Right lobe of liver (tissue), 4 donors: ENCODE measurements around the gene MUSK.

Experiments
- POLR2A ChIP-seq: fragments of 450-650 bp; IDR thresholded peaks from one replicate; pipeline ENCODE4 v1.6.1; 2017; ENCODE audit warnings: antibody characterized with exemption, mild to moderate bottlenecking
- TF ChIP-seq, protein P1 (sequence below), 4 donors: fragments of 200-600 bp in 3 of 4; fragments of 450-650 bp in 1 of 4; IDR thresholded peaks; one replicate each; pipeline versions ENCODE4 v1.5.1 to v1.8.0; 2016 to 2022; ENCODE audit warnings: antibody characterized with exemption in 4 of 4, mild to moderate bottlenecking in 2 of 4
- donor health status: DM: no; HTN: no; CAD: no.
- donor health status: DM: no; HTN: no; CAD: no.
- donor health status: DM: no; HTN: yes; CAD: no.

DNA sequence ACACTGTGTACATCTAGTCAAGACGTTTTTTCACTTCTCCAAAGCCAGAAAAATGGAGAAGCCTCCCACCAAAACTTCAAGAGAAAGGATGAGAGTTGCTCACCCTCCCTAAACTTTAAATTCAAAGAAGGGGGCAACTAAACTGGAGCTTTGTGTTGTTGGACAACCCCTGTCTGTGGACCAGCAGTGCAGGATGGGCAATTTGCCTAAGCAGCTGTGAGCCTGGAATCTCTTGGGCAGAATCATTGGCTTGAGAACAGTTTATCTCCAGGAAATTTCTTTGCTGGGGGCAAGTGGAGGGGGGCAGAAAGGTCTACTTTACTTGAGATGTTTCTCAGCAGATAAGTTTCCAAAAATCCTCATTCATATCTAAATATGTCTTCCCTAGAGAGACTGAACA lies 151.8 kb downstream of the MUSK start:
- TF ChIP-seq, protein P1, sequence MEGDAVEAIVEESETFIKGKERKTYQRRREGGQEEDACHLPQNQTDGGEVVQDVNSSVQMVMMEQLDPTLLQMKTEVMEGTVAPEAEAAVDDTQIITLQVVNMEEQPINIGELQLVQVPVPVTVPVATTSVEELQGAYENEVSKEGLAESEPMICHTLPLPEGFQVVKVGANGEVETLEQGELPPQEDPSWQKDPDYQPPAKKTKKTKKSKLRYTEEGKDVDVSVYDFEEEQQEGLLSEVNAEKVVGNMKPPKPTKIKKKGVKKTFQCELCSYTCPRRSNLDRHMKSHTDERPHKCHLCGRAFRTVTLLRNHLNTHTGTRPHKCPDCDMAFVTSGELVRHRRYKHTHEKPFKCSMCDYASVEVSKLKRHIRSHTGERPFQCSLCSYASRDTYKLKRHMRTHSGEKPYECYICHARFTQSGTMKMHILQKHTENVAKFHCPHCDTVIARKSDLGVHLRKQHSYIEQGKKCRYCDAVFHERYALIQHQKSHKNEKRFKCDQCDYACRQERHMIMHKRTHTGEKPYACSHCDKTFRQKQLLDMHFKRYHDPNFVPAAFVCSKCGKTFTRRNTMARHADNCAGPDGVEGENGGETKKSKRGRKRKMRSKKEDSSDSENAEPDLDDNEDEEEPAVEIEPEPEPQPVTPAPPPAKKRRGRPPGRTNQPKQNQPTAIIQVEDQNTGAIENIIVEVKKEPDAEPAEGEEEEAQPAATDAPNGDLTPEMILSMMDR (IDR thresholded peaks at IDR 0.05), result no peak
- no peak for TF ChIP-seq POLR2A
